GM12892 (cell line): ENCODE data around the gene REN.

ENCODE experiments used
- POLR2A ChIP-seq: IDR thresholded peaks from 2 replicates; pipeline ENCODE4 v1.6.1; 2011; ENCODE audit warnings: low read depth, low read length, control low read depth
- POLR2AphosphoS5 ChIP-seq: IDR thresholded peaks from 2 replicates; pipeline ENCODE4 v1.6.1; 2011; ENCODE audit warnings: low read depth, low read length, control low read depth
- TAF1 ChIP-seq: IDR thresholded peaks from 2 replicates; pipeline ENCODE4 v1.6.1; 2011; ENCODE audit warnings: low read depth, mild to moderate bottlenecking, control low read depth, low read length, borderline replicate concordance

DNA sequence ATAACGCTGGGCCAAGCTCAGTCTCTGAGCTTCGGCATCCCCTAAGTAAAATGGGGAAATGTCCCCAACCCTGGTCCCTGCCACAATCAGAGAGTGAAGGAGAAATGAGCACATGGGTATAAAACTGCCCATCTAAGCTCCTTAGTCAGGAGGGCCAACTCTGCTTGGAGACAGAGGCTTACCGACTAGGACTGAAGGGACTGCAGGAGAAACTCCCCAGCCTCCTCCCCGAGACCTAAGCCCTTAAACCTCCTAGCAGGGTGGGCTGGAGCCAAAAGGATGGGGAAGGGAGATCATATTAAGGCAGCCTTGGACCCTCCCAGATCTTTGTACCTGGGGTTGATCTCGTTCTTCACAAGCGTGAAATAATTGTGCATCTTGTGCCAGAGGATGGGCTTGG, 19.8 kb downstream of the REN start:
- TF ChIP-seq POLR2A = no peak
- TF ChIP-seq POLR2AphosphoS5 = no peak
- no peak for TF ChIP-seq TAF1
